ENCODE measurements around the gene ABCC6. TPM values are rescaled to one million over a fixed set of nuclear protein-coding genes. Genes with fewer than 3 reads are reported as not detected.
"Not testable (repeated sequence)": the region's sequence is repeated elsewhere in the genome, so short reads cannot be mapped to it uniquely, and the experiment has no call there.

ABCC6 gene
- total RNA-seq, 3 donors from 2014 or later (not counting 1 experiment from before 2014, with no cell fraction given): 0.16 to 0.25 TPM; not detected in 1

DNA sequence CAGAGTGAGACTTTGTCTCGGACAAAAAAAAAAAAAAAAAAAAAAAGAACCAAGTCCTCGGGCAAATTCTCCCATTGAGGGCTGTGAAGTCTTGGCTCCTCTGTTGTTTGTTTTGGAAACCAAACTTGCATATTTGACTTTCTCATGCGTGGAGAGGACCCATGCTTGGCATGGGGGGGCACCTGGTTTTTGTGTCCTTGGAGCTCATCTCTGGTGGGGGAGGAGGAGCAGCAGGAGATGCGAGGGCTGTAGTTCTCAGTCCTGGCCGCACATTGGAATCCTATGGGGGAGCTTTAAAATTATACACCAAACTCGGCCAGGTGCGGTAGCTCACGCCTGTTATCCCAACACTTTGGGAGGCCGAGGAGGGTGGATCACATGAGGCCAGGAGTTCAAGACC is 74.5 kb downstream of the ABCC6 start:
- TF ChIP-seq, protein P1, sequence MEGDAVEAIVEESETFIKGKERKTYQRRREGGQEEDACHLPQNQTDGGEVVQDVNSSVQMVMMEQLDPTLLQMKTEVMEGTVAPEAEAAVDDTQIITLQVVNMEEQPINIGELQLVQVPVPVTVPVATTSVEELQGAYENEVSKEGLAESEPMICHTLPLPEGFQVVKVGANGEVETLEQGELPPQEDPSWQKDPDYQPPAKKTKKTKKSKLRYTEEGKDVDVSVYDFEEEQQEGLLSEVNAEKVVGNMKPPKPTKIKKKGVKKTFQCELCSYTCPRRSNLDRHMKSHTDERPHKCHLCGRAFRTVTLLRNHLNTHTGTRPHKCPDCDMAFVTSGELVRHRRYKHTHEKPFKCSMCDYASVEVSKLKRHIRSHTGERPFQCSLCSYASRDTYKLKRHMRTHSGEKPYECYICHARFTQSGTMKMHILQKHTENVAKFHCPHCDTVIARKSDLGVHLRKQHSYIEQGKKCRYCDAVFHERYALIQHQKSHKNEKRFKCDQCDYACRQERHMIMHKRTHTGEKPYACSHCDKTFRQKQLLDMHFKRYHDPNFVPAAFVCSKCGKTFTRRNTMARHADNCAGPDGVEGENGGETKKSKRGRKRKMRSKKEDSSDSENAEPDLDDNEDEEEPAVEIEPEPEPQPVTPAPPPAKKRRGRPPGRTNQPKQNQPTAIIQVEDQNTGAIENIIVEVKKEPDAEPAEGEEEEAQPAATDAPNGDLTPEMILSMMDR (IDR thresholded peaks at IDR 0.05): no peak
- H3K4me1 ChIP-seq (ENCODE audit: control insufficient read depth, insufficient read depth, low read length): no peaks in the 10 kb centered on the region
- Mint-ChIP-seq H3K27ac (no peak overlapping the region), H3K4me1 (no peaks in the 10 kb centered on the region), H3K4me3 (no peak overlapping the region), H3K36me3 (no peaks in the 10 kb centered on the region), H3K27me3 (ENCODE audit: low read depth in 2 of 2) (no peaks in the 10 kb centered on the region), H3K9me3 (no peaks in the 10 kb centered on the region)
- 93% methylated on average over 9 of the region's 9 CpGs for WGBS (ENCODE audit: insufficient coverage)
- no peaks in the 10 kb centered on the region for H3K9me3 ChIP-seq (ENCODE audit: control insufficient read depth, insufficient read depth, low read length)
- H3K4me3 ChIP-seq (ENCODE audit: low read length): no peak overlapping the region
- peaks cover 6% of the 10 kb centered on the region for H3K36me3 ChIP-seq (ENCODE audit: control insufficient read depth, insufficient read depth, low read length)
- no peak for ATAC-seq
- intact Hi-C loops (cut with micrococcal nuclease): no loop called here
- no peak for DNase-seq
- H3K27me3 ChIP-seq (ENCODE audit: control insufficient read depth, insufficient read depth, low read length): no peaks in the 10 kb centered on the region
- no peak overlapping the region for H3K27ac ChIP-seq (ENCODE audit: low read length)

DNA sequence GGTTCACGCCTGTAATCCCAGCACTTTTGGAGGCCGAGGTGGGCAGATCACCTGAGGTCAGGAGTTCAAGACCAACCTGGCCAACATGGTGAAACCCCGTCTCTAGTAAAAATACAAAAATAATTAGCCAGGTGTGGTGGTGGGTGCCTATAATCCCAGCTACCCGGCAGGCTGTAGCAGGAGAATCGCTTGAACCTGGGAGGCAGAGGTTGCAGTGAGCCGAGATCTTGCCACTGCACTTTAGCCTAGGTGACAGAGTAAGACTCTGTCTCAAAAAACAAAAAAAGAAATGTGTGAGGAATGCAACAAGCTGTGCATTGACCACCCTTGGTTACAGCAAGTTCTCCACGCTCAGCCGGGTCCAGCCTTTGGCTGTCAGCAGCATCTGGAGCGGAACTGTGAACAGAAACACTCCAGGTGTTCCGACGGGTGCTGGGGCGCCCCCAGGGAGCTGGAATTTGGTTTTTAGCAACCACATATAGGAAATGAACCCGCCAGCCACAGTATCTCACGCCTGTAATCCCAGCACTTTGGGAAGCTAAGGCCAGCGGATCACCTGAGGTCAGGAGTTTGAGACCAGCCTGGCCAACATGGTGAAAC is 75.2 kb downstream of the ABCC6 start:
- H3K27me3 Mint-ChIP-seq (ENCODE audit: low read depth in 2 of 2); H3K27me3 ChIP-seq (ENCODE audit: control insufficient read depth, insufficient read depth, low read length); H3K9me3 Mint-ChIP-seq; H3K27ac Mint-ChIP-seq; ATAC-seq; H3K4me1 ChIP-seq (ENCODE audit: control insufficient read depth, insufficient read depth, low read length); H3K27ac ChIP-seq (ENCODE audit: low read length); H3K4me1 Mint-ChIP-seq; DNase-seq; H3K9me3 ChIP-seq (ENCODE audit: control insufficient read depth, insufficient read depth, low read length); H3K4me3 ChIP-seq (ENCODE audit: low read length); H3K36me3 Mint-ChIP-seq; H3K4me3 Mint-ChIP-seq; intact Hi-C loops (cut with micrococcal nuclease); H3K36me3 ChIP-seq (ENCODE audit: control insufficient read depth, insufficient read depth, low read length): not testable (repeated sequence)
- 86% methylated on average over 15 of the region's 15 CpGs for WGBS (ENCODE audit: insufficient coverage)

DNA sequence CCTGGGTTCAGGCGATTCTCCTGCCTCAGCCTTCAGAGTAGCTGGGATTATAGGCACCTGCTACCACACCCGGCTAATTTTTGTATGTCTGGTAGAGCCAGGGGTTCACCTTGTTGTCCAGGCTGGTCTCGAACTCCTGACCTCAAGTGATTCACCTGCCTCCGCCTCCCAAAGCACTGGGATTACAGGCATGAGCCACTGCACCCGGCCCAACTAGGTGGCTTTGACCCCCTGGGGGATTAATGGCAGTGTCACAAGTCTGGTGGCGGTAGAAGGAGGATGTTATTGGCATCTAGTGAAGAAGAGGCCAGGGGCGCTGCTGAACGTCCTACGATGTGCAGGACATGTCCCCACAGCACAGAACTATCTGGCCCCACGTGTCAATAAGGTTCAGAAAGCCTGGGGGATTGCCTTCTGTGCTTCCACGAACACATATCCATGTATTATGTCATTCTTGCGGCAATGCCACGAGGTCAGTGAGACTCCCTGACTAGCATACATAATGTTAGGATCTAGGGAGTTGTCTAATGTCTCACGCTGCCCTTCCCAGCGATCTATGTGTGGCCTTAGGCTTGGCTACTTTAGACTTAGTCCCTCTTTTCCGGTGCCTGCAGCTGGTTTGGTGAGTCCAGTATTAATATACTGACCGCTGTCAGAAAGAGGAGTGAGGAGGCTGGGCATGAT is 75.8 kb downstream of the ABCC6 start:
- Histone ChIP-seq H3K27ac (ENCODE audit: low read length) (no peak overlapping the region), H3K4me3 (ENCODE audit: low read length) (no peak overlapping the region), H3K27me3 (ENCODE audit: control insufficient read depth, insufficient read depth, low read length) (no peaks in the 10 kb centered on the region), H3K9me3 (ENCODE audit: control insufficient read depth, insufficient read depth, low read length) (no peaks in the 10 kb centered on the region), H3K4me1 (ENCODE audit: control insufficient read depth, insufficient read depth, low read length) (no peaks in the 10 kb centered on the region), H3K36me3 (ENCODE audit: control insufficient read depth, insufficient read depth, low read length) (peaks cover 6% of the 10 kb centered on the region)
- TF ChIP-seq, protein P1 (IDR thresholded peaks at IDR 0.05): no peak
- no peak for DNase-seq
- ATAC-seq: no peak
- Mint-ChIP-seq H3K27me3 (ENCODE audit: low read depth in 2 of 2) (no peaks in the 10 kb centered on the region), H3K9me3 (no peaks in the 10 kb centered on the region), H3K4me1 (no peaks in the 10 kb centered on the region), H3K27ac (no peak overlapping the region), H3K36me3 (no peaks in the 10 kb centered on the region), H3K4me3 (no peak overlapping the region)
- intact Hi-C loops (cut with micrococcal nuclease): no loop called here
- 97% methylated on average over 17 of the region's 17 CpGs for WGBS (ENCODE audit: insufficient coverage)

DNA sequence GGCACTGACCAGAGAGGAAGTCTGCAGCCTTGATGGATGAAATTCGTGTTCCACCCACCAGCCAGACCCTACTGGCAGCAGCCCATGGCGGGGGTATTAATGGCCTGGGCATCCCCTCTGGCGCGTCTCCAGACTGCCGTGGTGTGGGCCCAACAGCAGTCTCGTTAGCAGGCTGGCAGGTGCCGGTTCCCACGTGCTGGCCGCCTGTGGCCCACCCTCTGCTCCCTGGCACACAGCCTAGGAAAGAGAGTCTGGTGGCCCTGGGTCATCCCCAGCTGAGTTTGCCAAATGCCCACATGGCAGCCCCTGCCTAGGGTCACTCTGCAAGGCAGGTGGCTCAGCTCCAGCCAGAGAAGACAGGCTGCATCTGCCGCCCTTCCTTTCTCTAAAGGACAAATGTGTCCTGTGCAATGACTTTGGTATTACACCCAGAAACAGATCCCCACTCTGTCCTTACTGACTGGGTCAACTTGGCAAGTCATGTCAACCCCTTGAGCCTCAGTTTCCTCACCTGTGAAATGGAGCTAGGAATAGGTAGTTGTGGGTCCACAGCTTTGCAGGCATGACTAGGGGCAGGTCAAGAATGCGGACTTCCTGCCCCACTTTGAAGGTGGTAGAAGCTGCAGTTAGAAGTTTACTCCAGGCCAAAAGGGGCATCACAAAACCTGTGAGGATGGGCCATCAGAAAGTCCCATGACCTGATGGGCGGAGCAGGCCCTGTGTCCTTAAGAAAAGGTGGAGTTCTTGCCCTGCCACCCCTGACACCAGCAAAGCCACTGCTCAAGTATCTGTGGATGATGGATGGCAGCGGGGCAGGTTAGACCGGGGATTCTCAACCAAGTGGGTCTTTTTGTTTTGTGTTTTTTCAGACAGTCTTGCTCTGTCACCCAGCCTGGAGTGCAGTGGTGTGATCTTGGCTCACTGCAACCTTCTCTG is 76.6 kb downstream of the ABCC6 start:
- Mint-ChIP-seq H3K27ac (no peak overlapping the region), H3K4me1 (no peaks in the 10 kb centered on the region), H3K36me3 (no peaks in the 10 kb centered on the region), H3K4me3 (no peak overlapping the region), H3K27me3 (ENCODE audit: low read depth in 2 of 2) (no peaks in the 10 kb centered on the region), H3K9me3 (no peaks in the 10 kb centered on the region)
- Histone ChIP-seq H3K36me3 (ENCODE audit: control insufficient read depth, insufficient read depth, low read length) (peaks cover 8% of the 10 kb centered on the region), H3K27ac (ENCODE audit: low read length) (no peak overlapping the region), H3K27me3 (ENCODE audit: control insufficient read depth, insufficient read depth, low read length) (no peaks in the 10 kb centered on the region), H3K4me1 (ENCODE audit: control insufficient read depth, insufficient read depth, low read length) (no peaks in the 10 kb centered on the region), H3K4me3 (ENCODE audit: low read length) (no peak overlapping the region), H3K9me3 (ENCODE audit: control insufficient read depth, insufficient read depth, low read length) (no peaks in the 10 kb centered on the region)
- intact Hi-C loops (cut with micrococcal nuclease): no loop called here
- TF ChIP-seq, protein P1 (IDR thresholded peaks at IDR 0.05): no peak
- no peak for ATAC-seq
- DNase-seq: no peak
- 87% methylated on average over 14 of the region's 14 CpGs for WGBS (ENCODE audit: insufficient coverage)

All from natural killer cell (primary cell).